GM19193 (cell line): ENCODE results near the gene SDHAF2.

Experiments used
- POLR2A ChIP-seq: IDR thresholded peaks from 4 replicates; pipeline ENCODE4 v1.6.1; 2011; ENCODE audit not compliant: insufficient read depth, insufficient read length; ENCODE audit errors: extremely low read depth

Gene SDHAF2

DNA sequence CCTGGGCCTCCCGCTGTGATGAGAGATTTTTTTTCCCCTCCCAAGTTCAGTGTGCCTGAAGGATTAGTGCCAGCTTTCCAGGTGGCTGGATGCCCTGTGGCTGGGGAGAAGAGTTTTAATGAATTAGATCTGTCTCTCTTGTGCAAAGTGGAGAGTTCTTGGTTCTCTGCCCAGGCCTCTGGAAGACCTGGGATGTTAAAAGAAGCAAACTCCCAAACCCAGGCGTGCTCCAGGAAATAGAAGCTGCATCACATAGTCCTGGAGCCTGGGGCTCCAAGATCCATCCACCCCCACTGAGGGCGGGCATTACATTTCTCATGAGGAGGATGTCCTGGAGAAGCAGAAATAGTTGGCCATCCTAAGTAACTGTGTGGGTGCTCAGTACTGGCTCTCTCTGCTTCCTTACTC, 30.6 kb downstream of the SDHAF2 start:
- TF ChIP-seq POLR2A, result no peak

- TF ChIP-seq POLR2A, result no peak
Observed at GRCh38 chr11:61460986-61461385, 31.1 kb downstream of the SDHAF2 start.

DNA sequence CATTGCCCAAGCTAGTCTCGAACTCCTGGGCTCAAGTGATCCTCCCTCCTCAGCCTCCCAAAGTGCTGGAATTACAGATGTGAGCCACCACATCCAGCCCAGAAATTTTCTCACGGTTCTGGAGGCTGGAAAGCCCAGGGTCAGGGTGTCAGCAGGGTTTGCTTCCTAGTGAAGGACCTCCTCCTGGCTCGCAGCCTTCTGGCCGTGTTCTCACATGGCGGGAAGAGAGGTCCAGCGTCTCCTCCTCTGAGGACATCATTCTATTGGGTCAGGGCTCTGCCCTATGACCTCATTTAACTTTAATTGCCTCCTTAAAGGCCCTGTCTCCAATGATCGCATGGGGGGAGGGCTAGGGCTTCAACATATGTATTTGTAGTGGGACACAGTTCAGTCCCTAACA, 38.1 kb downstream of the SDHAF2 start:
- no peak for TF ChIP-seq POLR2A

DNA sequence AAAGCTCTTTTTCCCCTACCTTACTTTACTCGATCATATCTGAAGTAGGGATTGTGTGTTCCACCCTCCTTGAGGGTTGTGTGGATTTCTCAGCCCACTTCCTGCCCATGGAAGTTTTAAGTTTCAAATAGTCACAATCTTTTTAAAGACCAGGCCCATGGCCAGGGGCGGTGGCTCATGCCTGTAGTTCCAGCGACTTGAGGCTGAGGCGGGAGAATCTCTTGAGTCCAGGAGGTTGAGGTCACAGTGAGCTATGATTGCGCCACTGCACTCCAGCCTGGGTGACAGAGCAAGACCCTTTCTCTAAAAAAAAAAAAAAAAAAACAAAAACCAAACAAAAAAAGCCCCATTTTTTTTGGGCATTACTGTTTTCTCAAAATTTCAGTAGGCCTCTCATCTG, 42.4 kb downstream of the SDHAF2 start:
- TF ChIP-seq POLR2A, result no peak

GRCh38 chr11:61472868-61473267, 42.9 kb downstream of the SDHAF2 start:
- no peak for TF ChIP-seq POLR2A

DNA sequence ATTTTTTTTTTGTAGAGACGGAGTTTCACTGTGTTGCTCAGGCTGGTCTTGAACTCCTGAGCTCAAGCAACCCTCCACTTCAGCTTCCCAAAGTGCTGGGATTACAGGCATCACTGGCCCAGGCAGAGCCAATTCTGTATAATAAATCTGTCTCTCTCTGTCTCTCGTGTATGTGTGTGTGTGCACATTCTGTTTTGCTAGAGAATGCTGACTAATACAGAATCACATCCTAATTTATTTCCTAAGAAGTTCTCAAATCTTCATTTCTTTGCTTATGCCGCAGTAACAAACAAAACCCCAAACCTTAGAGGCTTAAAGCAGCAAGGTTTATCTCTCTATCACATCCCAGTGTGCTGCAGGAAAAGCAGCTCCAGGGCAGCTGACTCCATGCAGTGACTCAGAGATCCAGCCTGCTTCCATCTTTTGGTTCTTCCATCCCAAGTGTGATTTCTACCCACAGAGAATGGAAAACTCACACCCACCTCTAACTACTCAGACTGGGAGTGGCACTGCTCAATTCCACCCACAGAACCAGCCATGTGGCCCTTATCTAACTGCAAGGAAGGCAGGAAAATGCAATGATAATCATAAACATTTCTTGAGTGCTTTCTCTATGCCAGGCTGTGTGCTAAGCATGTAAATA, 43.6 kb downstream of the SDHAF2 start:
- no peak for TF ChIP-seq POLR2A

- no peak for TF ChIP-seq POLR2A
Observed at GRCh38 chr11:61474013-61474643, 44.2 kb downstream of the SDHAF2 start.

GRCh38 chr11:61475433-61475832, 45.5 kb downstream of the SDHAF2 start:
- no peak for TF ChIP-seq POLR2A

GRCh38 chr11:61476371-61476770, 46.4 kb downstream of the SDHAF2 start:
- no peak for TF ChIP-seq POLR2A

GRCh38 chr11:61477126-61477525, 47.2 kb downstream of the SDHAF2 start:
- no peak for TF ChIP-seq POLR2A

DNA sequence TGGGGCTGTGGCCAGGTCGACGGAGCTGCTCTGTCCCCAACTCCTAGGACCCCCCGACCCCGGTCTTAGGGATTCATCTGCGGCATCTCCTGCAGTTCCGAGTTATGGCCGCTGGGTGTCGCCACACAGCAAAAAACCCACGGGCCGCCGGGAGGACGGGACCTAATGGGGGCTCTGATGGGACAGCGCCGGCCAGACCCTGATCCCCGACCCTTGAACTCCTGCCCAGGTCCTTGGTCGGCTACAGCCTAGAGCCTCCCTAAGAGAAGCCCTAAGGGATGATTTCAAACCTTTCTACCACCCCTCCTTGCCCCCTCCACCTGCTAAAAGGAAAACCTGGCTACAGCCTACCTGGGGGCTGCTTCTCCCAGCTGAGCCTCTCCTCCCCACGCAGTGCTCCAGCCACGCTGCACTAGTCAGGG, 47.8 kb downstream of the SDHAF2 start:
- TF ChIP-seq POLR2A, result no peak

DNA sequence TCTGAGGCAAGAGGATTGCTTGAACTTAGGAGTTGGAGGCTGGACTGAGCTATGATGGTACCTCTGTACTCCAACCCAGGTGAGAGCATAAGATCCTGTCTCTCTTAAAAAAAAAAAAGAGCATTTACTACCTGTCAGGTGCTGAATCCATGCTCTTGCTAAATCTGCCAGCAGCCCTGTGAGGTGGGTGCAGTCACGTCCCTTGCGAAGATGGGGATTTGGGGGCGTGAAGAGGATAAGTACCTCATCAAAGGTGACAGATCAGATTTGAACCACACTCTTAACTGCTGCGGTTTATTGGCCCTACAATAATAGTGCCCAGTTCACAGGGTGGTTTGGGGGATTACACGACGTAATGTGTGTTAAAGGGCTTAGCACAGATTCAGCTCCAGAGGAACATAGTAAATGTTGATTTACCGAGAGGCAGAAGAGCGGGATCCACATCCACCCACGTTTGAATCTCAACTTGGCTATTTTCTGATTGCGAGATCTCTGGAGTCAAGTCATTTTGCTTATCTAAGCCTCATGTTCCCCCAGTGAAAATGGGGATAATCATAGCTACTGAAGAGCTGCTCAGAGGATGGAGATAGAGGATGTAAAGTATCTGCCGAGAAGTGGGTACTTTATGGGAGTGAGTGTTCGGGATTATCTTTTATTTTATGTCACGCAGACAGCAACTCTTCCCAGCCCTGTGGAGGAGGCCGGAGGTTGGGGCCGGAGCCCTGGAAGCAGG, 50.5 kb downstream of the SDHAF2 start:
- TF ChIP-seq POLR2A, result no peak

DNA sequence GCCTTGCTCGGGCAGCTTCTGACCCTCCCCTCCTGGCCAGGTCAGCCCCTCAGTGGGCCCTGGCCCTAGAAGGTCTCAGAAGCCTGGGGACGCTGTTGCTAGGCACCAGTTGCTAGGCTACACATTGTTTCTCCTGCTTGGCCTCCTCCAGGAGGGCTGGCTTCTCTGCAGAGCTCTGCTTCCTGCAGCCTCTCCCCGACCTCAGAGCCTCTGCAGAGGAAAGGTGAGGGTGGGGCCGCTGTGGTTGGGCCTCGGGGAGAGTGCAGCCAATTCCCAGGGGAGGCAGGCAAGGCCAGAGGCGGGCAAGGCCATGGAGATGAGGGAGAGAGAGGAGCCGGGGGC, 51.0 kb downstream of the SDHAF2 start:
- TF ChIP-seq POLR2A, result no peak

DNA sequence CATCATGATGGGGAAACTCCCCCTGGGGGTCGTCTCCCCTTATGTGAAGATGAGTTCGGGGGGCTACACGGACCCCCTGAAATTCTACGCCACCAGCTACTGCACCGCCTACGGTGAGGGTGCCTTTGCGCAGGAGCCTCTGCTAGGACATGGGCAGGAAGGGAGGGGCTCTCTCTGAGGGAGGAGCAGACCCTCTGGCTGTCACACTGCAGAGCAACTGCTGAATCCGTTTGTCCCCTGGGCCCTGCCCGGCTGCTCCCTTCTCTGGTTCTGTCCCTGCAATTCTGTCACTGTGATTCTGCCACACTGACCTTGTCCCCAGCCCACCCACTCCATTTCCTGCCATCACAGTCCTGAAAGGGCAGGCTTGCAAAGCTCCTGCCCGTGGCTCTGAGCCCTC, 51.9 kb downstream of the SDHAF2 start:
- TF ChIP-seq POLR2A, result no peak

DNA sequence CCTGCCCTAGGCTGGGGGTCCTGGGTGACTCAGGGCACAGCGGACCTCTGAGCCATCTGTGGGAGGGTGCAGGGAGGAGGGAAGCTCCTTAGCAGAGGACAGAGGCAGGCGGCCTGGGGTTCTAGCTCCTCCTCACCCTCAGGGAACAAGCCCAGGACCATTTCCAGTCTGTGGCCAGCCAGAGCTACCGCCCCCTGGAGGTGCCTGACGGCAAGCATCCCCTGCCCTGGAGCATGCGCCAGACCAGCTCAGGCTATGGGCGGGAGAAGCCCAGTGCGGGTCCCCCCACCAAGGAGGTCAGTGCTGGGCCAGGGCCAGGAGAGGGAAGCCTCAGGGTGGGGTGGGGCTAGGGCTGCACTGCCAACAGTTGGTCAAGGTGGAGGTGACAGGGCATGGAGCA, 52.6 kb downstream of the SDHAF2 start:
- no peak for TF ChIP-seq POLR2A

DNA sequence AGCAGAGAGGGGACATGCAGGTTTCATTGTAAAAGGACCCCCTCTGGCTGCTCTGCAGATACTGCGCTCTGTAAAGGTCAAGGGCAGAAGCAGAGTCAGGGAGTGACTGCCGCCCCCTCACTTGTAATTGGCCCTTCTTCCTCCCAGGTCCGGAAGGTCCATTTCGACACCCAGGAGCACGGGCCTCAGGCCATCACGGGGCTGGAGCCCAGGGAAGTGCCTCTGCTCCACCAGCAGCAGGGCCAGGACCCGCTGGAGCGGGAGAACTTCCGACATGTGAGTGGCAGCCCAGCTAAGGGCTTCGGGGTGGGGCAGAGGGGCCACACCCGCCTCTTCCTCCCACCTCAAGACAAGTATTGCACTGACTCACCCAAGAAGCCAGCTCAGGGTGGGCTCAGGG, 54.6 kb downstream of the SDHAF2 start:
- TF ChIP-seq POLR2A, result no peak

- TF ChIP-seq POLR2A, result no peak
Observed at GRCh38 chr11:61485080-61485479, 55.2 kb downstream of the SDHAF2 start.

DNA sequence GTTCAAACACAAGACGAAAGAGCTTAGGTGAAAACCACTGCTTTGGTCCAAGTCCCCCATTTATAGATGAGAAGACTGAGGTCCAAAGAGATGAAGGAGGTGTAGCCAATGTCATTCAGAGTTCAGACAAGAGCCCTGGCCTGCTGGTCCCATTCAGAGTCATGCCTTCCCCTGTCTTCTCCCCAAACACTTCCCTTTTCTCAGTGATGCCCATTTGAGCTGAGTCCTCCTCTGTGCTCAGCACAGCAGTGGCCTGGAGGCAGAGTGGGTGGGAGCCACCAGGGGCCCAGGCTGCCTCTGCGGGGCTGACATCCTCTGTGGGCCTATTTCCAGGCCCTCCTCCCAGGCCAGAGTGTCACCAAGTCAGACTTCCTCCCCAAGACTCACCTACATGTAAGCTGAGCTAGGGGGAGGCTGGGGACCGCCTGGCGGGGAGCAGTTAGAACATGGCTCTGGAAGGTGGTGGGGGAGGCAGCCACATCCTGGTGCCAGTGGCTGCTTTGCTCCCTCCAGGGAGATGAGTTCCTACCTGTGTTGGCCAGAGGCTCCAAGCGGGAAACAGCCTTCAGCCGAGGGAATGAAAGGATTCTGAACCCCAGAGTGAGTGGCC, 56.2 kb downstream of the SDHAF2 start:
- no peak for TF ChIP-seq POLR2A
